Activated T-cell treated with anti-CD3 and anti-CD28 coated beads for 1 hour (primary cell): ENCODE data around the gene CAPN13.
"Not testable (repeated sequence)": the region's sequence is repeated elsewhere in the genome, so short reads cannot be mapped to it uniquely, and the experiment has no call there.

Source experiments
- DNase-seq: peaks from one replicate; pipeline ENCODE4 v3.0.0-alpha.2; 2020; ENCODE audit warnings: low read depth

Gene CAPN13

DNA sequence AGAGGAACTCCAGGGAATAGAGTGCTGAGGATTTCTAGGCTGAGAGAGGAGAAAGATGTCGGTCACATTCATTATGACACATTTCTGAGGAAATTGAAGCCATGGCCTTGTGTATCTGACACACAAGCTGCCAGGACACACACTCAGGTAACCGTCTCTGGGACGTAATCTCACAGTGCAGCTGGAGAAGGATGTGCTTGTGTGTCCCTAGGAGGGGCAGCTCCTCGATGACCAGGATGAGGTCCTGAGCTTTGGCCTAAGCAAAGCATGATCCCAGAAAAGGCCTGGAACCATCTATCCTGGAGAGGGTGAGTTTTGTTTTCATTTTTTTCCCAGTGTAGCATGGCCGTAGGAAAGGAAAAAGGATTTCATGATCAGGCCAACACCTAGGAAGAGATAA, 102.2 kb downstream of the CAPN13 start:
- DNase-seq = no peak

DNA sequence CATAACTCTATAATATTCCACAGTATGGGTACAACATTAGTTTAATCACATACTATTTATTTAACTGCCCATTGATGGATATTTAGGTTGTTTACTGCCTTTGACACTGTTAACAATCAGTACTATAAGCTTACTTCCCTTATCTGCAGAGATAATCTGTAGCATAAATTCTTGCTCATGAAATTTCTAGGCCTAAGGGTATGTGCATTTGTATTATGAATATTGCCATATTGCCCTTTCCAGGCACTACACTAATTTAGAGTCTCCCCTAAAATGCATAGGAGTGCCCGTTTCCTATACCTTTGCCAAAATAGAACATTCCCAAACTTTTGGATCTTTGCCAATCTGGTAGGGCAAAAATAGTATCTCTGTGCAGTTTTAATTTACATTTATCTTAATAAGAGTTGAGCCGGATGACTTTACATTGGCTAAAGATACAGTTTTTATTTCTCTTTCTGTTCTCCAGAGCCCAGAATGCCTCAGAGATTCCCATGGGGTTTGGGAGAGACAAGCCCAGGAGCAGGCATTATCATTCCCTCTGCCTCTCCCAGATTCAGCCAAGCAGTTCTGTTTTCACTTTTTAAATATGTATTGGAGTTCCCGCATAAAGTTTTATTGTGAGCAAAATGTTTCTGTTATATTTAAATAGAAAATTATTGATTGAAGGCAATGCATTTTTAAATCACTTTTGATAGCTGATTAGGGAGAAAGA, 102.8 kb downstream of the CAPN13 start:
- DNase-seq = no peak

DNA sequence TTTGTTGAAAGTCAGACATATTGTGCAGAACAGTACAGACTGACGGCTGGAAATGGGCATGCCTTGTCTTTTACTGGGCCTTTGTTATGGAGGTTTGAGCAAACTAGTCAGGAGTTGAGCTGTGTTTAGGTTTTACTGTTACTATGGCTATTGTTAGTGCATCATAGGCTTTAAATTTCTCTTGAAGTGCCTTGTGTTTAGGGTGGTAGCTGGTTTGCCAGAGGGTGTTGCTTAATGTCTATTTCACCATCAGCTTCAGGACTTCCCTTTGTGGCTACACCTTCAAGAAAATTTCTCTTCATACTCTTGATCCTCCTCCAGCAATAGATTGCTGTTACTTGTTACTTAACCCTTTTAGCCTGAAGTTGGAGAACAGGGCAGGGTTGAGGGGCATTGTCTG, 104.6 kb downstream of the CAPN13 start:
- DNase-seq = no peak

DNA sequence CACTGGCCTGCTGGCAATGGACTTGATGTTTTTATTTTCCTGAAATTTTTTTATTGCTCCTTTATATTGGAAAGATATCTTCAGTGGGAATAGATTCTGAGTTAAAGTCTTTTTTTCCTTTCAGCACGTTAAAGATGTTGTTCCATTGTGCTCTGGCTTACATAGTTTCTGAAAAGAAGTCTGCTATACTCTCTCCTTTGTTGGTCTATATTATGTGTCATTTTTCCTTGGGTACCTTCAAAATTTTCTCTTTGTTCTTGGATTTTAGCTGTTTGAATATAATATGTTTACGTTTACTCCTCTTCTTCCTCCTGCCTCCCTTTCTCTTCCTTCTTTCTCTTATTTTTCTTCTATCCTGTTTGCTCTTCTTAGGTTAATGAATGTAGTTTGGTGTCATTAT, 105.5 kb downstream of the CAPN13 start:
- DNase-seq = no peak

DNA sequence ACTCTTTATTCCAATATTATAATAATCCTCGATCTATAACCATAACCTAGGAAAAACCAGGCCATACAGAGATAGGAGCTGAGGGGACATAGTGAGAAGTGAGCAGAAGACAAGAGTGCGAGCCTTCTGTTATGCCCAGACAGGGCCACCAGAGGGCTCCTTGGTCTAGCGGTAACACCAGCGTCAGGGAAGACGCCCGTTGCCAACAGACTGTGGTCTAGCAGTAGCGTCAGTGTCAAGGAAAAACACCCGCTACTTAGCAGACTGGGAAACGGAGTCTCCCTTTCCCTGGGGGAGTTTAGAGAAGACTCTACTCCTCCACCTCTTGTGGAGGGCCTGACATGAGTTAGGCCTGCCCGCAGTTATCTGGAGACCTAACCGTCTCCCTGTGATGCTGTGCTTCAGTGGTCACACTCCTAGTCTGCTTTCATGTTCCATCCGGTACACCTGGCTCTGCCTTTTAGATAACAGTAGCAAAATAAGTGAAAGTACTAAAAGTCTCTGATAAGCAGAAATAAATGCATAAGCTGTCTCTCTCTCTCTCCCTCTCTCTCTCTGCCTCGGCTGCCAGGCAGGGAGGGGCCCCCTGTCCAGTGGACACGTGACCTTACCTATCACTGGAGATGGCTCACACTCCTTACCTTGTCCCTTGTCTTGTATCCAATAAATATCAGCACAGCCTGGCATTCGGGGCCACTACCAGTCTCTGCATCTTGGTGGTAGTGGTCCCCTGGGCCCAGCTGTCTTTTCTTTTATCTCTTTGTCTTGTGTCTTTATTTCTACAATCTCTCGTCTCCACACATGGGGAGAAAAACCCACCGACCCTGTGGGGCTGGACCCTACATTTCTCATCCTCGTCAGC, 109.8 kb downstream of the CAPN13 start:
- not testable (repeated sequence) for DNase-seq

DNA sequence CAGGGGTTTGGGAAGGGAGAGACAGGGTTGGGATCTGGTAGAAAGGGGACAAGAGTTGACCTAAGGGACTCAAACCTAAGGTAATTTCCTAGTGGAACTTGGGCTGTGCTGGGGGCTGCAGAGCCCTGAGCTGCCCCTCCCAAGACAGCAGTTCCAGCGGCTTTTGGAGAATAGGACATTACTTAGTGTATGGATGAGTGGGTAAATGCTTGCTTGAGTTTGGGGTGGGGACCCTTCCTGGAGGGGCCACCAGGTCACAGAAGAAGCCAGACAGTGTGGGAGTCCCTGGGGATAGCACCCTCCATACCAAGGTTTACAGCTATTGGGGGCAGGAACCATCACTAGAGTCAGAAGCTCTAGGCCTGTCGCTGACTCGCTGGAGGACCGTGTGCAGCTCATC, 111.5 kb downstream of the CAPN13 start:
- DNase-seq = no peak

DNA sequence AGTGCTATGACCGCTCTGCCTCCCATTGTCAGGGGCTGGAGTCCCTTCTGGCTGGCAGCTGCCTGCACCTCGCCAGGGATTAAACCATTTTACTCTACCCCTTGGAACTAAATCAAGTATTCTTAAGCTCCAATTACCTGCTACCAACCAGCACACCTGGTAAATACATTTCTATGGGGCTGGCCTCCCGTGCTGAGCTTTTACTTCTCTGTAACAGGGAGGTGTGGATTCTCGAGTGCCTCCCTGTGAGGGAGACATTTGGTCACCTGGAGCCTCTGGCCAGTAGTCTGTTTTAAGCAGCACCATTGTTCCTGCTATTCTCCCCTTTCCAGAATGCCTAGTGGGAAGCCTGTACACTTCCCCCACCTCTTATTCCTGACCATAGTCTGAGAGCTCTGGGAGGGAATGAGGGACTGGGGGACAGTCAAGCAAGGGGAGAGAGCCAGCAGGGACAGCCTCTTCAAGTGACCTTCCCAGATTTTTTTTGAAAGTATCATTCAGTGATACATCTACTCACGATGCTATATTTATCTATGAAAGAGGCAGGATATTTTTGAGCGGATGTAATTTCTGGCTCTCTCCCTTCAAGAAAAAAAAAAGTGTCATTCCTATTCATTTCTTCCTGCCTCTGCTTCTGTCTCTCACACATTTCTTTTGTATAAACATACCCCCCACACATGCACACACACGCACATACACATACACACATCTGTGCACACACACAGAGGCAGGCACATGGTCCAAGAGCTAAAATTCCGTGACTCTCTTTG, 112.8 kb downstream of the CAPN13 start:
- DNase-seq = no peak

DNA sequence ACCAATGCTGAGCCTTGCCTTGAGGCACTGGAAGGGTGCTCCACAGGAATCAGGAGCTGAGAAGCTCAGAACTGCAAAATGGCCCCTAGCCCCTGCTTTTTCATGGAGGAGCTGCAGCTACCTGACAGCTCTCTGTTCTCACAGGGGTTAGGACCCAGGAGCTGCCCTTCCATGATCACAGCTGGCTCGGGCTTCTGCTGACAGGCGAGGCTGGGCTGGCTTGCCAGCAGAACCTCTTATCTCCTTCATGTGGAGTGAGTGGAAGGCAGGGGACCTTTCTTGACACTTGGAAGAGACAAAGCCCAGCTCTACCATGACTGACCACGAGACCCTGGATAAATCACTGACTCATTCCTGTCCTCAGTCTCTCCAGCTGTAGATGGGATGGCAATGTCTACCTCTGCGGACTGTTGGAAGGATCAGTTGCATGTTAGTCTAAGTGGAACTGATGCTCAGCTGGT, 113.4 kb downstream of the CAPN13 start:
- DNase-seq = no peak

DNA sequence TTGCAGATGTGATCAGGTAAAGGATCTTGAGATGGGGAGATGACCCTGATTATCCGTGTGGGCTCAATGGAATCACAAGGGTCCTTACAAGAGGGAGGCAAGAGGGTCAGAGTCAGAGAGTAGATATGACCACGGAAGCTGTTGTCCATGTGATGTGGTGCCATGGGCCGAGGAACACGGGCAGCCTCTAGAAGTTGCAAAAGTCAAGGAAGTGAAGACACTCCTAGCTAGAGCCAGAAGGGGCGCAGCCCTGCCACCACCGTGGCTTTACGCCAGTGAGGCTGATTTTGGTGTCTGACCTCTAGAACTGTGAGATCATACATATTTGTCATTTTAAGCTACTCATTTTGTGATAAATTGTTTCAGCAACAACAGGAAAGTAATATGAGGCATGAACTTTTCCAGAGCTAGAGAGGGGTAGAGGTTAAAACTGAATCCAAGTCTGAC, 114.4 kb downstream of the CAPN13 start:
- DNase-seq = no peak

DNA sequence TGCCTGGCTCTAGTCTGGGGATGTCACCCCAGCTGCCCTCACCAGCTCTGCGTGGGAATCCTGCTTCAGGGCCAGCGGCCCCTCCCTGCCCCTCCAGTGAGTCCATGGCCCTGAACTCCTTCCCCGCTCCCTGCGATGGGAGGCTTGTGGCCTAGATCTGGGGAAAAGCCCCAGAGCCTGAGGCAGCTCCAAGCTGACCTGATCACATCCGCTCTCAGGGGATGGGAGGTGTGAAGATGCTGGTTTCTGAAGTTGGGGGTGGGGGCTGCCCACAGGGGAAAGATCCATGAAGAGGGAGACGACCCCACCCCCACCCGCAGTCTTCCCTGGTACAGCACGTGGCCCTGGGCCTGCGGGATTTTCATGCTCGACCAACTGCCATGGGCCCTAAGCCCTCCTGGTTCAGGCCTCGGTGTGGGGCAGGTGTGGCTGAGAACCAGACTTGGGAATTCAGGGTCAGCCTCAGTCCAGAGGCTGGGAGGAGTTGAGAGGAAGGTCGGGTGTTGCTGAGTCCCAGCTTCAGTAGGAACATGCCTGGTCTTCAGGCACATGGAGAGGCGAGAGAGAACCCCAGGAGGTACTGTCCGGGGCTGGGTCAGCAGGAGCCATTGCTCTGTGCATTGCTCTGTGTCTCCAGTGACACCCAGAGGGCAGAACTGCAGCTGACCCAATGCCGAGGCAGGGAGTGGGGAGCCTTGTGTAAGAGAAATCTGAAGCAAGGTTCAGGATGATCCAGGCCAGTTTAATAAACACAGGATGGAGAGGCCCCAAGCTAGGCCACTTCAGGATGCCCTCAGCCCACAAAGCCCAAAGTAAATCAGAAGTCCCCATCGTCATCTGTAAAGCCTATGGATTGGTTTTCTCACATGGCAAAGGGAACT, 115.1 kb downstream of the CAPN13 start:
- no peak for DNase-seq

DNA sequence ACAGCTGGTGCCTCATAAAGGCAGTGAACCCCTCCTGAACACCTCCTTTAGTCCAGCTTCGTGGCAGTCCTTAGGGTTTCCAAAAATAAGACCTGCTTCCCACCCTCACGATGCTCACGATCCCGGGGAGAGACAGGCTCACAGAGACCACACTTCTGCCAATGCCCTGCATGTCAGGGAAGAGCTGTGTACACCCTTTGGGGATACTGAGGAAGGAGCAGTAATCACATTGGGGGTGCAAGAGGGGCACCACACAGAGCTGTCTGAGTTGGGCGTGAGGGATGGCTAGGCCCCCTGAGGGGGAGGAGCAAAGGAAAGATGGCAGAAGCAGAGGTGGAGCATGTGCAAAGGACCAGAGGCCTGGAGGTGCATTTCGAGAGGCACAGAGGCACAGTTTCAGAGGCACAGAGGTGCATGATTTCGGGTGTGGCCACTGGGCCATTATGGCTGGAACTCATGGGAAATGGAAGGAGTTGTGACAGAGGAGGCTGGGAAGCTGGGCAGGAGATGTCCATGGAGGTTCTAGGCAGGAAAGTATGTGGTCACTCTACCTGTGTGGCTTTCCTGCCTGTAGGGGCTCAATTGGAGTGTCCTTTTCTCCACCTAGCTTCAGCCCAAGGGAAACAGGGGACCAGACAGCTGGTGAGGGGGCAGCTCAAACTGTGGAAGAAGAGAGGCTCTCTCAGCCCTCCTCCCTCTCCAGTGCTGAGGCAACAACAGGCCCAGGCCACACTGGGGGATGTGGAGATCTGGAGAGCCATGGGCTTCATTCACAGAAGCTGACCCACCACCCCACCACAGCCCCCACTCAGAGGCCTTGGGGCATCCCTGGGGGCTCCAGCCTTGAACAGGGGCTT, 115.9 kb downstream of the CAPN13 start:
- no peak for DNase-seq

DNA sequence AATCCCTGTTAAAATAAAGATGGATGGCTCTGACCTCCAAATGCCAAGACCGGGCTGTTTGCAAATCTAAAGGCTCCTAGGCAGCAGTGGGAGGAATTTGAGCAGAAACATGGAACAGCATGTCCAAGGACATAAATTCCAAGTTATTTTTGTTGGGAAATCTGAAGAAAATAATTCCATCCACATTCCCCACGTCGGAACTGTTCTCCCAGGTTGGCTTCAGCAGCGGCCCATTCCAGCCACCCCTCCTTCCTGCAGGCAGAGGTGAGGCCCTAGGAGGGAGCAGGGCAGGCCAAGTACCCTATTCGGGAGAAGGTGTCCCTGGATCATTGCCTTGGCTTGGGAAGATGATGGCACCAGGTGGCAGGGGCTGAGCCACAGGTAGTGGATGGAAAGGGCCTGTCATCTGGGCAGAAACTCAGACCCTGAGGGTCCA, 117.1 kb downstream of the CAPN13 start:
- DNase-seq = no peak

DNA sequence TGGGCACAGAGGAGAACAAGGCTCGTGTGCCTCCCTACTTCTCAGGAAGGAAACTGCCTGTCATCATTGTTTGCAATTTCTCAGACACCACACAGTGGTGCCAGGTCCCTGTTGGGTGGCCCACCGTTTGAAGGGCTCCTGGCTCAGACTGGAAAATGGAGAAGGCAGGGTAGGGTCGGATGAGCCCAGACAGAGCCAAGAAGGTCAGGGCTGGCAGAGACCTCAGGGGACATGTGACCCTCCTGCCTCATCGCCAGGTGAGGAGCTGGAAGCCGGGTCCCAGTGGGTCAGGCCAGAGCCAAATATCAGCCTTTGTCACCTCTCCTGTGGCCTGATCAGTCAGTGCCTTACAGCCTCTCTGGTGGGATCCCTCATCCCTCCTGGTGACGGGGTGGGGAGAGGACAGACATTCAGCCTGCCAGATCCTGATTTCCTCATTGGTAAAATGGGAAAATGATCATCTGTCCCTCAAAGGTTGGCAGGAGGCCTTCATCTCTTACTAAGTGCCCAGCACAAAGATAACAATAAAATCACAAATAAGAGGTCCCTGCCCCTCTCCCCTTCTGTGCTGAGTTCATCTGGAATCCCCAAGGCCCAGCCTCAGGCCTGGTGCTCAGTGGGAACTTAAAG, 117.6 kb downstream of the CAPN13 start:
- DNase-seq = no peak

DNA sequence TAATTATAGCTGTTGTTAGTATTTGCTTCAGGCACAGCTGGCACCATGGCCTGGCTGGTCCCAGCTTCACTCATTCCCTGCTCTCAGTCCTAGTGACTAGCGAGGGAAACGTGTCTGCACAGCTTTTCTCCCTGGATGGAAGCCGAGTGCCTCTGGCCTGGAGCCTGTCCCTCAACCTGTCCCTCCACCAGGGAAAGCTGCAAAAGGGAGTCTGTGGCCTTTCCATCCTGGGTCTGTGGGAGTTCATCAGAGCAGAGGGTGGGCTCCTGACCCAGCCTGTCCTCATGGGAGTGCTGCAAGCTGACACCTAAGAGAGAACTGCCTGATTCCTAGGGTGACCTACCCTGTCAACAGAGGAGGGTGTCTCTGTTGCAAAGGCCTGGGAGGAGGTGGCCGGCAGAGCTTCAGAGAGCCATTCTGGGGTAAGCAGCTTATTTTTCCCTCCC, 118.3 kb downstream of the CAPN13 start:
- DNase-seq = no peak

DNA sequence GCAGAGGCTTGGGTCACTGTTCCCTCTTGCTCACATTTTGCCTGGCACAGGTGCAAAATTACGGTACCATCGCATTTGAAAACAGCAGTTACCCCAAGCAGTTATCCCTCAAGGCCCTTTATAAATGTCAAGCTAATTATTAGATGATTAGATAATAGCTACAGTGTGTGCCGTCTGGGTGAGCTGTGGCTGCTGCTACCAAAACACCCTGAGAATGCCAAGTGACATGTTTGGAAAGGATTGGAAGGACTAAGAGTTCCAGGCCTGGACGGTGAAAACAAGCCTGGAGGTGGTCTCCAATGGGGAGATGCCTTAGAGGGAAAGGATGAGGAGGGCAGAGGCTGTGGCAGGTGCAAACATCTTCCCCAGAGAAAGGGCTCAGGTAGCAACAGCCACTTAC, 120.6 kb downstream of the CAPN13 start:
- DNase-seq = no peak

DNA sequence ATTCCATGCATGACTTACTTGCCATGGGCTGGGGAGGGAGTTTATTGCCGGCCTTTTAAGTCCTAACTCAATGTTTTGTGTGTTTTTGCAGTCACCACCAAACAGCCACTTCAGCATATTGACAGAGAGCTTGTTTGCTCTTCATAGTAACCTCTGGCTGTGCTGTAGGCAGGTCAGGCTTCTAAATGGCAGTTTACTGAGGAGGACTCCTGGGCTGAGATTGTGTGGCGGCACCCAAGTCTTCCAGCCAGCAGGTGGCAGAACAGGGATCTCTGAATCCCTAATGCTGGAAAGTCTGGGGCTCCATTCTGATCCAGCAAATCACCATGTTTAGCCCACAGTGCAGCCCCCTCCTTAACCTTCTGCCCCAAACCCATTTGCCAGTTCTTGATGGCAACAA, 121.2 kb downstream of the CAPN13 start:
- DNase-seq = no peak

DNA sequence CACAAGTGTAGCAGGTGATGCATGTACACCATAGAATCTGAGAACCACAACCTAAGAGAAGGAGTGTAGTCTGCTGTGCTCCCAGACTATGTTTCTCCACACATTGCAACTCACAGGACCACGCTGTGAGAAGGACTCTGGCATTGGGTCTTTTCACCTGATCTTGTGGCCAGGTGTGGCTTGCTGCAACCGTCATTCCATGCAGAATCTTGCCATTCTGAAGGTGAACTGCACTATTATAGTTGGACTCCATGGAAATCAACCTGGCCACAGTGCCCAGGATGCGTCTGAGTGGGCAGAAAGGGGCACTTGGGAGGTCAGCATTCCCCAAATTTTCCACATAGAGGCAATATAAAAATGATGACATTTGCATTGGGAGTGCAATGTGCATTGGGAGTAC, 122.2 kb downstream of the CAPN13 start:
- DNase-seq = no peak

DNA sequence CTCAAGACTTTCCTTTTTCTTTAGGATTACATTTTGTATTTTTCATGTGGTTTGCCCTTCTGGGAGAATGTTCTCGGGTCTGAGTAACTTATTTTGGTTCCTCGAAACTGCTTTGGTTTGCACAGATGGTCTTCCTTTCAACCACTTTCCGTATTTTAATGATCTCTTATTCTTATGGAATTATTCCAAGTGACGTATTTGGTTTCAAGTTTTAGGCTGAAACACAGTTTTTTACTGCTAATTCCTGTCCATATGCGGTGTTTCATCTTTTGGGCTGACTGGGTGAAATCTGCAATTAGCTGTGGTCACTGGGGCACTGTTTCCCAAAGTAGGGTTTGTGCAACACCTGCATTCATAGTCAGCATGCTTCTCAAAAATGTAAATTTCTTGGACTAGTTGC, 122.7 kb downstream of the CAPN13 start:
- DNase-seq = no peak

DNA sequence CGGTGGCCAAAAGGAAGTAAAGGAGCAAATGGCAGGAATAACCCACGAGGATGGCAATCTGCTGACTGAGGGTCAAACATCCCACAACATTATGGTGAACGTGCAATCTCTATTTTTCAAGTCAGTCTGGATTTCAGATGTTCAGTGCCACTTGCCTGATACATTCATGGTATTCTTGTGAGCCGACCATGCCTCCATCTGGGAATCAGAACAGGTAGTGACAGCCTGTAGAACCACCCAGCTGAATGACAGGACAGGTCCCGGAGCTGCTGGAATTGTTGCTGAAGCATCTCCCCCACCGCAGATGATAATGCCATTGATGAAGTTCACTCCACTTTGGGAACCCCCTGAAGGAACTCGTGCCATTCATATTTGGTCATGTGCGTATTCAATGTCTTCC, 123.2 kb downstream of the CAPN13 start:
- DNase-seq = no peak
